Peyer's patch (tissue), 4 donors: ENCODE results near the gene RIMKLB.

Experiments
- POLR2A ChIP-seq, 2 donors: fragments of 450-650 bp; IDR thresholded peaks; one replicate each; pipeline ENCODE4 v1.5.1; 2017; ENCODE audit warnings: antibody characterized with exemption in 2 of 2, mild to moderate bottlenecking in 2 of 2, moderate library complexity in 2 of 2
- TF ChIP-seq, protein P1 (sequence below), 6 experiments: fragments of 450-650 bp in 4 of 6; fragments of 200-600 bp in 2 of 6; sonication (generic) in 1 of 6; IDR thresholded peaks; one replicate each; pipeline ENCODE4 v1.5.1; 2017 to 2019; ENCODE audit warnings: antibody characterized with exemption in 6 of 6, mild to moderate bottlenecking in 3 of 6, moderate library complexity in 1 of 6

DNA sequence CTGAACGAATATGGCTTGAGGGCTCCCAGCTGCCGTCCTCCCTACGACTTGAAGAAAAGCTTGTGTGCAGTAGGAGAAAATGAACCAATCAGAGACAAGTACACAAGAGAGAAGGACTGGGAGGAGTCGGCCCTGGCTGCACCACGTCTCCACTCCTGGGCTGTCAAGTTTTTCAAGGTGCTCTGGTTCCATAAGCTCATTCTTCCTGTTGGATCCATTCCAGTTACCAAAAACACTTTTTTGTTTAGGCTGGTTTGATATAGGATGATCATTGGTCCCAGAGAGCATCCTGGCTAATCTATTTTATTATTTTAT lies 121.8 kb downstream of the RIMKLB start:
- TF ChIP-seq, protein P1, sequence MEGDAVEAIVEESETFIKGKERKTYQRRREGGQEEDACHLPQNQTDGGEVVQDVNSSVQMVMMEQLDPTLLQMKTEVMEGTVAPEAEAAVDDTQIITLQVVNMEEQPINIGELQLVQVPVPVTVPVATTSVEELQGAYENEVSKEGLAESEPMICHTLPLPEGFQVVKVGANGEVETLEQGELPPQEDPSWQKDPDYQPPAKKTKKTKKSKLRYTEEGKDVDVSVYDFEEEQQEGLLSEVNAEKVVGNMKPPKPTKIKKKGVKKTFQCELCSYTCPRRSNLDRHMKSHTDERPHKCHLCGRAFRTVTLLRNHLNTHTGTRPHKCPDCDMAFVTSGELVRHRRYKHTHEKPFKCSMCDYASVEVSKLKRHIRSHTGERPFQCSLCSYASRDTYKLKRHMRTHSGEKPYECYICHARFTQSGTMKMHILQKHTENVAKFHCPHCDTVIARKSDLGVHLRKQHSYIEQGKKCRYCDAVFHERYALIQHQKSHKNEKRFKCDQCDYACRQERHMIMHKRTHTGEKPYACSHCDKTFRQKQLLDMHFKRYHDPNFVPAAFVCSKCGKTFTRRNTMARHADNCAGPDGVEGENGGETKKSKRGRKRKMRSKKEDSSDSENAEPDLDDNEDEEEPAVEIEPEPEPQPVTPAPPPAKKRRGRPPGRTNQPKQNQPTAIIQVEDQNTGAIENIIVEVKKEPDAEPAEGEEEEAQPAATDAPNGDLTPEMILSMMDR (IDR thresholded peaks at IDR 0.05) = no peak
- no peak for TF ChIP-seq POLR2A (IDR thresholded peaks at IDR 0.05)
